ENCODE measurements around the gene ACACA. TPM values are rescaled to one million over a fixed set of nuclear protein-coding genes. Genes with fewer than 3 reads are reported as not detected.

The ACACA gene
- total and polyA plus RNA-seq, 2 donors (not counting 3 experiments of a cell fraction or from before 2014, with no cell fraction given): 55.3 to 124 TPM

DNA sequence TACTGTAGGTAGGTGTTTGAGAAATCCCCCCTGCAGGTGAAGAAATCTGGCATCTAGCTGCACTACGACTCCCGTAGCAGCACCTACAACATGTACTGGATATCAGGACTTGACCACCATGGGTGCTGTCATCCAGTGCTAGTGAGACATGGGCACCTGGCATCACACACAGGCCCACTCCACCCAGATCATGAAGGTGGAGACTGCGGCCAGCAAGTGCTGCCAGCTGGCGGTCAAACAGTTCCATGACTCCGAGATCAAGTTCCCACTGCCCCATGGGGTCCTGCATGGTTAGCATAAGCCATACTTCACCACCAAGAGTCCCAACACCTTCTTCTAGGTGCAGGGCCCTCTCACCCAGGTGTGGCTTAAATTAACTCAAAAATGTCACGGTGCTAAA is 243.8 kb downstream of the ACACA start:
- FAIRE-seq (no peak), DNase-seq (ENCODE audit: low read depth, low spot score) (no peak)
- TF ChIP-seq POLR2A (IDR thresholded peaks at IDR 0.05; ENCODE audit: low read depth, low read length) (no peak), GATA2 (IDR thresholded peaks at IDR 0.05; ENCODE audit: insufficient read depth, insufficient read length, low read depth, low read length) (no peak), MYC (IDR thresholded peaks at IDR 0.05; ENCODE audit: low read depth, low read length) (no peak), EZH2 (IDR thresholded peaks at IDR 0.05; ENCODE audit: borderline replicate concordance, low read depth, low read length, severe bottlenecking) (no peak), FOS (IDR thresholded peaks at IDR 0.05; ENCODE audit: borderline replicate concordance, insufficient read depth, low read length) (no peak), POLR2AphosphoS5 (IDR thresholded peaks at IDR 0.05; ENCODE audit: insufficient read depth, low read depth, low read length) (no peak), JUN (IDR thresholded peaks at IDR 0.05; ENCODE audit: borderline replicate concordance, insufficient read depth, insufficient read length, low read depth) (no peak)
- TF ChIP-seq, protein P1, sequence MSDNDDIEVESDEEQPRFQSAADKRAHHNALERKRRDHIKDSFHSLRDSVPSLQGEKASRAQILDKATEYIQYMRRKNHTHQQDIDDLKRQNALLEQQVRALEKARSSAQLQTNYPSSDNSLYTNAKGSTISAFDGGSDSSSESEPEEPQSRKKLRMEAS (IDR thresholded peaks at IDR 0.05; ENCODE audit: insufficient read depth, insufficient read length): no peak
- TF ChIP-seq, protein P2, sequence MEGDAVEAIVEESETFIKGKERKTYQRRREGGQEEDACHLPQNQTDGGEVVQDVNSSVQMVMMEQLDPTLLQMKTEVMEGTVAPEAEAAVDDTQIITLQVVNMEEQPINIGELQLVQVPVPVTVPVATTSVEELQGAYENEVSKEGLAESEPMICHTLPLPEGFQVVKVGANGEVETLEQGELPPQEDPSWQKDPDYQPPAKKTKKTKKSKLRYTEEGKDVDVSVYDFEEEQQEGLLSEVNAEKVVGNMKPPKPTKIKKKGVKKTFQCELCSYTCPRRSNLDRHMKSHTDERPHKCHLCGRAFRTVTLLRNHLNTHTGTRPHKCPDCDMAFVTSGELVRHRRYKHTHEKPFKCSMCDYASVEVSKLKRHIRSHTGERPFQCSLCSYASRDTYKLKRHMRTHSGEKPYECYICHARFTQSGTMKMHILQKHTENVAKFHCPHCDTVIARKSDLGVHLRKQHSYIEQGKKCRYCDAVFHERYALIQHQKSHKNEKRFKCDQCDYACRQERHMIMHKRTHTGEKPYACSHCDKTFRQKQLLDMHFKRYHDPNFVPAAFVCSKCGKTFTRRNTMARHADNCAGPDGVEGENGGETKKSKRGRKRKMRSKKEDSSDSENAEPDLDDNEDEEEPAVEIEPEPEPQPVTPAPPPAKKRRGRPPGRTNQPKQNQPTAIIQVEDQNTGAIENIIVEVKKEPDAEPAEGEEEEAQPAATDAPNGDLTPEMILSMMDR (IDR thresholded peaks at IDR 0.05; ENCODE audit: extremely low read depth in 1 of 2, insufficient read depth in 1 of 2, low read depth in 1 of 2, low read length in 2 of 2): no peak
- Histone ChIP-seq H3K36me3 (ENCODE audit: control insufficient read depth in 2 of 2, extremely low read depth in 1 of 2, insufficient read depth in 2 of 2, low read length in 2 of 2) (peaks cover 3 to 5% of the 10 kb centered on the region in 2 experiments), H3K27me3 (ENCODE audit: control insufficient read depth in 2 of 2, insufficient read depth in 2 of 2, low read length in 2 of 2) (no peaks in the 10 kb centered on the region), H4K20me1 (replicated peaks; ENCODE audit: control insufficient read depth, extremely low read depth, insufficient read depth, low read length) (no peaks in the 10 kb centered on the region), H2AFZ (ENCODE audit: low read depth, low read length) (no peak overlapping the region), H3K4me2 (ENCODE audit: insufficient read depth, low read length) (no peak overlapping the region), H3K4me1 (ENCODE audit: control insufficient read depth, extremely low read depth, insufficient read depth, low read length) (no peaks in the 10 kb centered on the region), H3K79me2 (ENCODE audit: control insufficient read depth, insufficient read depth, low read length) (no peaks in the 10 kb centered on the region), H3K27ac (ENCODE audit: insufficient read depth, low read depth, low read length) (no peak overlapping the region), H3K9me1 (replicated peaks; ENCODE audit: control insufficient read depth, extremely low read depth, insufficient read depth, low read length) (no peaks in the 10 kb centered on the region), H3K4me3 (replicated peaks in 1 of 3; ENCODE audit: insufficient read depth in 1 of 3, low read depth in 1 of 3, low read length in 3 of 3) (no peak overlapping the region), H3K9me3 (replicated peaks; ENCODE audit: control insufficient read depth, insufficient read depth, low read length) (no peaks in the 10 kb centered on the region), H3K9ac (replicated peaks; ENCODE audit: extremely low read depth, insufficient read depth, low read length) (no peak overlapping the region)
- no TSS peak for BruUV-seq (replicated peaks)
- intact Hi-C loops (cut with micrococcal nuclease) (no loop called here), dilution Hi-C loops (cut with MboI; ENCODE audit: extremely low pct_ligation_motif_present, low sequenced_read_pairs) (no loop called here)
- ChIA-PET POLR2A (no interaction called here), CTCF (interaction anchor here (2.6 kb wide), 1 partner anchor 12 kb away, joined by 19 read pairs; no protein-coding TSS in a partner anchor)

All from endothelial cell of umbilical vein (primary cell).